B cell (primary cell): ENCODE results near the gene TMCC3. TPM values are rescaled to one million over a fixed set of nuclear protein-coding genes. Genes with fewer than 3 reads are reported as not detected.

Source experiments
- ATAC-seq: fragments of 200-7000 bp; cut with Tn5 transposase; one replicate; pipeline ENCODE4 v1.10.0; 2021; ENCODE audit warnings: low read depth, mild to moderate bottlenecking, moderate number of reproducible peaks, moderate library complexity
- CTCF ChIA-PET: fragments of 350-600 bp; sonication (Branson Sonifier 250); formaldehyde crosslinking; loops from one replicate; lab custom pipeline; 2021; ENCODE audit warnings: antibody characterized with exemption, inconsistent platforms; lab: Charles Lee
- POLR2A ChIA-PET: fragments of 350-600 bp; sonication (Branson Sonifier 250); formaldehyde crosslinking; loops from one replicate; lab custom pipeline; 2021; ENCODE audit warnings: antibody characterized with exemption; lab: Charles Lee
- DNase-seq: peaks from one replicate; pipeline ENCODE4 v3.0.0; 2013
- H2AFZ ChIP-seq: 2 replicates; pipeline ENCODE4 v1.6.1; 2012; ENCODE audit warnings: mild to moderate bottlenecking, low read depth, low read length; ENCODE audit not compliant: insufficient read depth, poor library complexity, severe bottlenecking
- H3K27ac ChIP-seq, 2 donors: 1 replicate in 1 of 2; 2 replicates in 1 of 2; pipeline ENCODE4 v1.5.1; 2012 to 2013; ENCODE audit warnings: low read length in 2 of 2, mild to moderate bottlenecking in 2 of 2, moderate library complexity in 1 of 2
- H3K27me3 ChIP-seq, 4 experiments: fragments of 200-600 bp in 1 of 4; sonication (generic) in 1 of 4; replicated peaks in 1 of 4; 1 replicate in 2 of 4; 2 replicates in 2 of 4; pipeline versions ENCODE4 v1.6.1 to v1.7.0; 2013 to 2016; ENCODE audit warnings: low read length in 3 of 4, mild to moderate bottlenecking in 2 of 4, mixed read lengths in 1 of 4, moderate library complexity in 1 of 4; ENCODE audit not compliant: insufficient read depth in 4 of 4, control insufficient read depth in 3 of 4; ENCODE audit errors: control extremely low read depth in 1 of 4
- H3K36me3 ChIP-seq, 2 experiments: replicated peaks in 1 of 2; 1 replicate in 1 of 2; 2 replicates in 1 of 2; pipeline versions ENCODE4 v1.6.1 to v1.7.1; 2013; ENCODE audit warnings: low read length in 1 of 2; ENCODE audit not compliant: insufficient read depth in 2 of 2, control insufficient read depth in 1 of 2; ENCODE audit errors: control extremely low read depth in 1 of 2, extremely low read depth in 1 of 2
- H3K4me1 ChIP-seq, 2 donors: fragments of 200-600 bp in 1 of 2; sonication (generic) in 1 of 2; 1 replicate in 1 of 2; 2 replicates in 1 of 2; pipeline versions ENCODE4 v1.5.1 to v1.6.1; 2013 to 2017; ENCODE audit warnings: low read length in 2 of 2; ENCODE audit not compliant: control insufficient read depth in 2 of 2, insufficient read depth in 2 of 2
- H3K4me2 ChIP-seq: replicated peaks from 2 replicates; pipeline ENCODE3; 2012; ENCODE audit warnings: mild to moderate bottlenecking, low read depth, low read length; ENCODE audit not compliant: poor library complexity, severe bottlenecking
- H3K4me3 ChIP-seq, 5 experiments: fragments of 200-600 bp in 1 of 5; sonication (generic) in 1 of 5; 1 replicate in 3 of 5; 2 replicates in 2 of 5; pipeline versions ENCODE4 v1.5.1 to v1.7.0; 2011 to 2016; ENCODE audit warnings: low read length in 4 of 5, mild to moderate bottlenecking in 4 of 5, low read depth in 2 of 5, control low read depth in 1 of 5, moderate library complexity in 1 of 5; ENCODE audit not compliant: insufficient read depth in 1 of 5; ENCODE audit errors: control extremely low read depth in 1 of 5, extremely low read depth in 1 of 5
- H3K79me2 ChIP-seq: fragments of 200-600 bp; sonication (generic); one replicate; pipeline ENCODE4 v1.6.0; 2016; ENCODE audit warnings: low read length; ENCODE audit not compliant: control insufficient read depth, insufficient read depth
- H3K9ac ChIP-seq: fragments of 200-600 bp; sonication (generic); 2 replicates; pipeline ENCODE4 v1.6.1; 2017; ENCODE audit warnings: mild to moderate bottlenecking, low read length, moderate library complexity
- H3K9me3 ChIP-seq, 3 donors: one replicate each; pipeline versions ENCODE4 v1.6.1 to v1.7.1; 2013; ENCODE audit warnings: low read length in 2 of 3; ENCODE audit not compliant: control insufficient read depth in 2 of 3, insufficient read depth in 1 of 3; ENCODE audit errors: control extremely low read depth in 1 of 3
- H4K20me1 ChIP-seq: 2 replicates; pipeline ENCODE4 v1.6.0; 2012; ENCODE audit warnings: mild to moderate bottlenecking, low read length; ENCODE audit not compliant: insufficient read depth, control insufficient read depth, poor library complexity, severe bottlenecking
- H3K27ac Mint-ChIP-seq: one replicate; pipeline ENCODE4 v1.8.0; 2021; ENCODE audit warnings: mixed read lengths
- H3K27me3 Mint-ChIP-seq: one replicate; pipeline ENCODE4 v1.8.0; 2021; ENCODE audit warnings: mixed read lengths
- H3K4me1 Mint-ChIP-seq: one replicate; pipeline ENCODE4 v1.8.0; 2021; ENCODE audit warnings: mixed read lengths
- H3K4me3 Mint-ChIP-seq: one replicate; pipeline ENCODE4 v1.8.0; 2021; ENCODE audit warnings: mixed read lengths
- H3K9me3 Mint-ChIP-seq: one replicate; pipeline ENCODE4 v1.8.0; 2022; ENCODE audit warnings: mixed read lengths; ENCODE audit not compliant: insufficient read depth
- CTCF ChIP-seq: fragments of 200-600 bp; IDR thresholded peaks from one replicate; pipeline ENCODE4 v1.8.0; 2022; ENCODE audit warnings: antibody characterized with exemption, mild to moderate bottlenecking
- EZH2 ChIP-seq: IDR thresholded peaks from 2 replicates; pipeline ENCODE4 v1.6.1; 2012; ENCODE audit warnings: borderline replicate concordance, low read depth, mild to moderate bottlenecking, moderate library complexity, low read length; ENCODE audit not compliant: insufficient read depth, poor library complexity, severe bottlenecking
- WGBS: methylation state at CpG from one replicate; pipeline ENCODE4 v1.1.5; 2013; ENCODE audit warnings: missing lambda C conversion rate; ENCODE audit not compliant: insufficient coverage; 5-methylcytosine and 5-hydroxymethylcytosine counted together
- intact Hi-C: fragments of 100-400 bp; cut with micrococcal nuclease; formaldehyde crosslinking; loops from one replicate; pipeline ENCODE4 v1.10.0; 2022
- polyA plus RNA-seq: library from polyadenylated mRNA; depleted of rRNA; stranded (reverse); fragments of >200 nt; gene quantifications from 2 replicates; pipeline ENCODE4 v1.2.3, GENCODE V29; 2012
- total RNA-seq, 2 donors: library from RNA; stranded (reverse); fragments of 120-200 nt in 1 of 2; gene quantifications; 1 replicate in 1 of 2; 2 replicates in 1 of 2; pipeline versions ENCODE4 v1.2.3 to v1.2.4, GENCODE V29; 2013 to 2022

The TMCC3 gene
- total and polyA plus RNA-seq, 2 donors (not counting 1 experiment from before 2014, with no cell fraction given) = 4.5 to 8.8 TPM

DNA sequence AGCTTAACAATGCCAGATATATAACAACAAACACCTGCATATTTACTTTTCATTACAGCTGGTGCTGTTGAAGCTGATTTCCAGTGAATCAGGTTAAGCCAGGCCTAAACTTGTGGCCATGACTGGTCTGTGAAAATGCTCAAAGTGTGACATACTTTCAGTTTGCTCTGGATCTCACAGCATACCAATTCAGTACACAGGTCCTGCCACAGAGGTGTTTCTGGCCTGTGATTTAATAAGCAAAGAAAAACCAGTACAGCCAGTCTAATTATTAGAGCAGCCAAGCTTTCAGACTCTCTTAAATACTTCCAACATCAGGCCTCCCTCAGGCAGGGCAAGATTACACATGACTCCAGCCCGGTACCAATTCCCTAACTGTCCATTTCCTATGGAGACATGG, 27.4 kb upstream of the TMCC3 start:
- Histone ChIP-seq H3K36me3 (no peaks in the 10 kb centered on the region), H3K27ac (no peak overlapping the region), H3K4me1 (peaks cover 37 to 47% of the 10 kb centered on the region in 2 donors), H3K79me2 (peaks cover 15% of the 10 kb centered on the region), H3K9me3 (peaks cover 0 to 8% (median 0%) of the 10 kb centered on the region in 3 donors), H4K20me1 (no peaks in the 10 kb centered on the region), H3K27me3 (no peaks in the 10 kb centered on the region), H3K4me3 (no peak overlapping the region), H3K4me2 (peak overlapping the region; percentile 67), H3K9ac (no peak overlapping the region), H2AFZ (no peak overlapping the region)
- ChIA-PET POLR2A (interaction anchor here (1.1 kb wide), 1 partner anchor 14 kb away, joined by 3 read pairs; no protein-coding TSS in a partner anchor), CTCF (interaction anchor here (0.9 to 1.3 kb wide), 2 partner anchors 43 to 197 kb away, joined by 3 to 4 read pairs; no protein-coding TSS in a partner anchor)
- no peak for DNase-seq
- TF ChIP-seq EZH2 (no peak), CTCF (no peak)
- H3K4me1 Mint-ChIP-seq = peaks cover 51% of the 10 kb centered on the region
- WGBS = no CpG with 5 or more reads among the region's 1 CpG
- H3K27me3 Mint-ChIP-seq = no peaks in the 10 kb centered on the region
- intact Hi-C loops = loop anchor here (5.0 kb wide), 1 partner anchor 40 kb away; no protein-coding TSS in a partner anchor
- ATAC-seq = no peak
- H3K4me3 Mint-ChIP-seq = no peak overlapping the region
- H3K27ac Mint-ChIP-seq = peak overlapping the region; percentile 34
- no peaks in the 10 kb centered on the region for H3K9me3 Mint-ChIP-seq

DNA sequence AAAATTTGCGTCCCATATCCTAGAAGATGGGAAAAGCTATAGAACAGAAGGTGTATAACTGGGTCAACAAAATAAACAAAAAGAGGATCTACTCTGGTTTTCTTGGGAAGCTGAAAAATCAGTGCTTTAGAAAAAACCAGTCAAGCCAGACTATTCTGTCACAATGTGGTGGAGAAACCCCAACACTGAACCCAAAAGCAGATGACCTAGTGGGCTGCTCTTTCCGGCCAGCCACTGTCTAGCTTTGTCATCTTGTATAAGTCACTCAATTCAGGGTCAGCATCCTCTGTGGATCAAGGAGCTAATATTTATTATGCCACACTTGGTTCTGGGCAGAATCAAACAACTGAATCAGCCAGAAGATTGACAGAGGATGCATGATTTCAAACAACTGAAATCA, 26.6 kb upstream of the TMCC3 start:
- no peak for ATAC-seq
- 100% methylated on average over 1 of the region's 2 CpGs for WGBS
- Mint-ChIP-seq H3K27me3 (no peaks in the 10 kb centered on the region), H3K4me3 (peak overlapping the region; percentile 80), H3K9me3 (no peaks in the 10 kb centered on the region), H3K4me1 (peaks cover 43% of the 10 kb centered on the region), H3K27ac (peak overlapping the region; percentile 51)
- no peak overlapping the region for H3K9ac ChIP-seq
- no peak for TF ChIP-seq EZH2
- no peak for TF ChIP-seq CTCF
- POLR2A ChIA-PET = no interaction called here
- H3K9me3 ChIP-seq = peaks cover 0 to 8% (median 0%) of the 10 kb centered on the region in 3 donors
- H2AFZ ChIP-seq = no peak overlapping the region
- peak overlapping the region in 1 of 2 donors; percentile 74 for H3K27ac ChIP-seq
- no peak for DNase-seq
- H3K4me2 ChIP-seq = peak overlapping the region; percentile 67
- H3K36me3 ChIP-seq = no peaks in the 10 kb centered on the region
- intact Hi-C loops = loop anchor here (1.0 to 5.0 kb wide), 2 partner anchors 27 to 40 kb away; partner anchors contain the start of gene TMCC3
- CTCF ChIA-PET = interaction anchor here (0.6 to 1.3 kb wide), 6 partner anchors 9 to 1745 kb away, joined by 3 to 4 read pairs (median 3); no protein-coding TSS in a partner anchor
- H3K4me3 ChIP-seq = no peak overlapping the region
- peaks cover 15% of the 10 kb centered on the region for H3K79me2 ChIP-seq
- H4K20me1 ChIP-seq = no peaks in the 10 kb centered on the region
- H3K27me3 ChIP-seq = no peaks in the 10 kb centered on the region
- H3K4me1 ChIP-seq = peaks cover 32 to 39% of the 10 kb centered on the region in 2 donors
